ENCODE data around the gene BABAM2.

- no peak for TF ChIP-seq POLR2A (IDR thresholded peaks at IDR 0.05)
- TF ChIP-seq CTCF (IDR thresholded peaks at IDR 0.05), result no peak
Measured at GRCh38 chr2:28068527-28068926, 178.0 kb downstream of the BABAM2 start.

Data from heart left ventricle (tissue), 13 donors.